GM19395 (cell line): ENCODE measurements around the gene ACVRL1.

Source experiments
- ATAC-seq: cut with Tn5 transposase; IDR thresholded peaks from one replicate; pipeline ENCODE4 v1.9.1; 2021; ENCODE audit warnings: mild to moderate bottlenecking, moderate library complexity; ENCODE audit not compliant: unreplicated experiment

Gene ACVRL1

DNA sequence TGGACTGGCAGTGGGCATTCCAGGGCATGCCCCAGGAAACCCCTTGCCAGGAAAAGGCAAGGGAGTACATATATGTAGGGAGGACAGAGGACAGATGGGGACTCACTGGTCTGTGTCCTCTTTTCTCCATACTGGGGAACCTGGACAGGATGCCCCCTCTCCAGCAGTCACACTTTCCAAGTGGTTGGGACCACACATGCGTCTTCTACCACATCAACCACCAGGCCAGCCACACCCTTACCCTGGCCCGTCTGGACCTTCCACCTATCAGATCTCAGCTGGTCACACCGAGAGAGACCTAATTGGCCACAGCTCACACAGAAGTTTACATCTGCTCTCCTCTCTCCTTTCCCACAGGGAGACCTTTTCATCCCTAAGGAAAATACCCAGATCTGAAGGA lies 11.1 kb upstream of the ACVRL1 start:
- no peak for ATAC-seq

DNA sequence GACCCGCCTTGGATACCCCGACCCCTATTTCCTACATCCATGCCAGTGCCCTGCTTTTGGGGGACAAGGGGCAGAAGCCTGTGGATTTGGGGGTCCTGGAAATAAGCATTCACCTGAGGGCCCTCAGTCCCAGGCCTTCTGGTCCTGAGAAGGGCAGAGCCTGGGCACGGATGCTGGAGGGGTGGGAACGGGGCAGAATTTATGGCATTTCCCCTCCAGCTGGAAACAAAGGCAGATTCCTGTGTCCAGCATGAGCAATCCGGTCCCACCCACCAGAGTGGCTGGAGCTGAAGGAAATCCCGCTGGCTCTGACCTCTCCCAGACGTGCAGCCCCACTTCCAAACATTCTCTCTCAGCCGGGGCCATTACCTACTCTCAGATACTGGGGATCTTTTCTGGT lies 10.1 kb upstream of the ACVRL1 start:
- ATAC-seq, result no peak

DNA sequence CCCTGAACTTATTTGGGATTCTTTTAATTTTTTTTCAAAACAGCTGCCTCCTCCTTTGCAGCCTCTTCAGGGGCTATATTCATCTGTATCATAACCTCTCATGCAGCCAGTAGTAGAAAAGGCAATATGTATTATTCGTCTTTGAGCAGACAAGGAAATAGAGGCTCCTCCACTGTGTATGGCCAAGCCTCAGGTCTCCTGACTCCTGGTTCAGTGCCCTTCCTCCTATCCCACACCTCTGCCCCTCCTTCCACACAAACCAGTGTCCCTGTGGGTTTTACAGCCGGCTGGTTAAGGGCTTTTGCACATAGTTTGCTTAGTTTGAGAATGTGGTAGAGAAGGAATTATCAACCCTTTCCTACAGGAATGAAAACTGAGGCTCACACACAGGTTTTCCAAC lies 8.8 kb upstream of the ACVRL1 start:
- no peak for ATAC-seq

DNA sequence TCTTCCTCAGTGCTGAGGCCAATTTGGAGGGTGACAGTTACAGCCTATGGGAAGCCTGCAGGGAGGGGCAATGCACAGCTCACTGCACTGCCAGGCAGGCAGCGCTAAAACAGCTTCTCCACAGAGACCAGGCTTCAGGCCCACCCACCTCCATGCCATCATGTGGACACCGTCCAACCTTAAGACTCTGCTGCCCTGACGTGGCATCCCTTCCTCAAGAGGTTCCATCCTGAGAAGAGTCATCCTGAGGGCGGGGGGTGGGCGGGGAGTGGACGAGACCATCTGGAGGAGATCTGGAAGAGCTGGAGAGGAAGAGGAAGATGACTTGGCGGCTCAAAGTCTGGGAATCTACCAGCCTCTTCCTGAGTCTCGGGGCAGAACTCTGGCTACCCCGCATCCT lies 8.4 kb upstream of the ACVRL1 start:
- no peak for ATAC-seq

DNA sequence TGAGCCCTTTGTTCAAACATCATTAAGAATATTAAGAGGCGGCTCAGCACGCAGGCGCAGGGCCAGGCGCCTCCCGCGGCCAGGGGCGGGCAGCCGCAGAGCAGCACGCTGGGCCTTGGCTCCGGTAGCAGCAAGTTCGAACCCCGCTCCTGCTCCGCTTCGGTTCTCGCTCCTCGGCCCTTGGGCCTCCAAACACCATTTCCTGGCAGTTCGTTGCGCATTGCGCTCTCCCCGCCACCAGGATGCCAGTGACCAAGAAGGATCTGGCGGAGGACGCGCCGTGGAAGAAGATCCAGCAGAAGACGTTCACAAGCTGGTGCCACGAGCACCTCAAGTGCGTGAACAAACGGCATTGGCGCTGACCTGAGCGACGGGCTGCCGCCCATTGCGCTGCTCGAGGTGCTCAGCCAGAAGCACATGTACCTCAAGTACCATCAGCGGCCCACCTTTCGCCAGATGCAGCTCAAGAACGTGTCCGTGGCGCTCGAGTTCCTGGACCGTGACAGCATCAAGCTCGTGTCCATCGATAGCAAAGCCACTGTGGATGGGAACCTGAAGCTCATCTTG lies 6.9 kb upstream of the ACVRL1 start:
- no peak for ATAC-seq

DNA sequence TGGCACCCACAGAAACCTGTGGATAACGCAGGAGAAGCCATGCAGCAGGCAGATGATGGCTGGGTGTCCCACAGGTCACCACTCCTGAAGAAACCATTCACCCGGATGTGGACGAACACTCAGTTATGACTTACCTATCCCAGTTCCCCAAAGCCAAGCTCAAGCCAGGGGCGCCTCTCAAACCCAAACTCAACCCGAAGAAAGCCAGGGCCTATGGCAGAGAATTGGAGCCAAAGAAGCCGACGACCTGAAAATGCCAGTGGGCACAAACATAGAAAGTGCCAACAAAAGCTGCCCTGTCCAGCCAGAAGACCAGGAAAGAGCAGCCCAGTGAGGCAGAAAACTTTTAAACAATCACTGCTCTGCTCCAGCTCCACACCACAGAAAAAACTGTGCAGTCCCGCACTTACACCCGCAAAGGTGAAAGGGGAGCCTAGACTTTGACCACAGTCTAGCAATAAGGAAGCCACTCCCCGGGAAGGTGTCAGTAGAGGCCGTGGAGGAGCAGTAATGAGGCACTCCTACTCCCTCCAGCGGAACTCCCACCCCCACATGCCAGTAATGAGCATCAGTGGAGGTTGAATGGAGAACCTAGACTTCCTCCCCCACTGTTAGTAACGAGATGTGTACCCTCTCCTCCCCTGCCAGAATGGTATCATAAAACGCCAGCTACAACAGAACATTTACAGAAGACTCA lies 6.0 kb upstream of the ACVRL1 start:
- no peak for ATAC-seq

DNA sequence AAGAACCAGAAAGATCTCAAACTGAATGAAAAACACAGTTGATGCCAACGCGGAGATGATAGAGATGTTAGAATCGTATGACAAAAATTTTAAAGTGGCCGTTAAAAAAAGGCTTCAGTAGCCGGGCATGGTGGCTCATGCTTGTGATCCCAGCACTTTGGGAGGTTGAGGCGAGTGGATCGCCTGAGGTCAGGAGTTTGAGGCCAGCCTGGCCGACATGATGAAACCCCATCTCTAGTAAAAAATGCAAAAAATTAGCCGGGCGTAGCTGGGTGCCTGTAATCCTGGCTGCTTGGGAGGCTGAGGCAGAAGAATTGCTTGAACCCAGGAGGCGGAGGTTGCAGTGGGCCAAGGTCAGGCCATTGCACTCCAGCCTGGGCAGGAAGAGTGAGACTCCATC lies 5.4 kb upstream of the ACVRL1 start:
- ATAC-seq, result no peak

DNA sequence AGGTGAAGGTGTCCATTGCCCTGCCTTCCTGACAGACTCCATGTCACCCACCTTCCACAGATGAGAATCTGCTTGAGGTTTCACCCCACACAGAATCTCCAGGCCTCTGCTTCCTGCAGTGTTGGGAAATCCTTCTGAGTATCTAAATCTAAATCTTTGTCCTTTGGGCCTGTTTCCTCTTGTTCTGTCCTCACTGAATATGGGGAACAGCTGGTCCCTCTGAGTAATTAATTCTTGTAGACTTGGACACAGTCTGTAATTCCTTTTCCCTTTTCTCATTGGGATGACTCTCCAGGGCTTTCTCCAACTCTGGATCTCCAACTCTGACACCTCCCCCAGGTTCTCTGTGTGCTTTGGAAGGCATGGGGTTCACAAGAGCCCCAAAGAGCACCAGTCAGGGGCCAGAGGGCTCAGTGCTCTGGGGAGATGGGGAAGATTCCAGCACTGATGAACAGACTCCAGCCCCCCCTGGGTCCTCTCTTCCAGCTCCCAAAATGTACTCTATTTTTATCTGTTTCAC lies 2.3 kb upstream of the ACVRL1 start:
- no peak for ATAC-seq

DNA sequence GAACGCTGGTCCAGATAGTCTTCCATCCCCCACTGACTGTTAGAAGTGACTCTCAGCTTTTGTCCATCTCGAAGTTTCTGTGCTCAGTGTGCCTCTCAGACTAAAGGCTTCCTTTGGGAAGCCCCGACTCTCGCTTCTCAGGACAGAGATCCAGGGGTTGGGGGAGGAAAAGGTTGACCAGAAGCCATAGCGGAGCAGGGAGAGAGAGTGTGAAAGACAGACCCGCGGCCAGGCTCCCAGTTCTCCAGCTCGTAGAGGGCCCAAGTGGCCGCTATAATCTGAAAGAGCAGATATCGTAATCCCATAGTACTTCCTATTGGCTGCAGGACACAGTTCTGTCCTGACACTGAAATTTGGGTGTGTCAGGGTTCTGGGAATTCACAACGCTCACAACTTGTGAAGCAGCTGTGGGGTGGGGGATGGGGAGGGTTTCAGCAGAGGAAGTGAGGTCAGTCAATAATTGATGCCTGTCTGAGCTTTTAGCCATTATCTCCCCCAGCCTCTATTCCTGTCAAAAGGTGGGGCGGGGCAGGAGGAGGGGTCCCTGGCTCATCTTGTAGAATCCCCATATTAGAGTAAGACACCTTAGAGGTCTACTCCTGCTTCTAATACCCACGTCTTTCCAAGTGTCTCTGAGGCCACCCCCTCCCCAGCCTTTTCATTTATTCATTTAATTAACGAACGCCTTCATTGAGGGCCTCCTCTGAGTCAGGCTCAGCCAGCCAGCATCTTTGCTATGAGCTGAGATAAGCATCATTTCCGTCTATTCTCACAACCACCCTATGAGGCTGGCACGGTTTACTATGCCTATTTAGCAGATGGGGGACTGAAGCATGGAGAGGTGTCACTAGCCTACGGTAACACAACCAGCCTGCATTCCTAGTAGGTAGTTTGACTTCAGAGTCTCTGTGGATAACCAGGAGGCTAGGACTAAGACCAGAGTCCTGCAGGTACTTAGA lies 1.6 kb upstream of the ACVRL1 start:
- no peak for ATAC-seq

DNA sequence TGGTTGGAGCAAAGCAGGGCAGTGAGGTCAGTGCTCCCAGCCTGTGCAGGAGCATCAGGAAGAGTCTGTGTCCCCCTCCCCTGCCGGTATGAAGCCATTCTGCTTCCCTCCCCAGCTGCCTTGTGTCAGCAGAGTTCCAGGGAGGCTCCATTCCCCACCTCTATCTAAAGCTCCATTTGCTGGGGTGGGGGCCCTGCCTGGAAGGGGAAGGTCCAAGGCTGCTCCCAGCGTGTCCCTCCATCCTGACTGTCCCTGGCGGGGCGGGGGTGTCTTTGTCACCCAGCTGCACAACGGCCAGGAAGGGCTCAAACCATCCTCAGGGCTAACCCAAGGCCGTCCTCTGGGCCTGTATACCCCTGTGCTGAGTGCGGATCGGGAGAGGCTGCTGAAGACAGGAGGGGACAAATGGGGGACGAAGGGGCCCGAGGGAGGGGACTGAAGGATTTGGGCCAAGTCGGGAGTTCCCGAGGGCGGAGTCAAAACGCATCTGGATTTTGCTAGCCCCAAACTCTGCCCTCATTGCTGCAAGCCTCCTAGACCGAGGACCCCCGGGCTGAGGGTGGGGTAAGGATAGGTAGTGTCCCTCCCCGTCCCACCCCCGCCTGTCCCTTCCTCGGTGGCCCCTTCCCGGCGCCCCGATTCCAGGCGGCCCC lies 748 bp upstream of the ACVRL1 start:
- no peak for ATAC-seq

DNA sequence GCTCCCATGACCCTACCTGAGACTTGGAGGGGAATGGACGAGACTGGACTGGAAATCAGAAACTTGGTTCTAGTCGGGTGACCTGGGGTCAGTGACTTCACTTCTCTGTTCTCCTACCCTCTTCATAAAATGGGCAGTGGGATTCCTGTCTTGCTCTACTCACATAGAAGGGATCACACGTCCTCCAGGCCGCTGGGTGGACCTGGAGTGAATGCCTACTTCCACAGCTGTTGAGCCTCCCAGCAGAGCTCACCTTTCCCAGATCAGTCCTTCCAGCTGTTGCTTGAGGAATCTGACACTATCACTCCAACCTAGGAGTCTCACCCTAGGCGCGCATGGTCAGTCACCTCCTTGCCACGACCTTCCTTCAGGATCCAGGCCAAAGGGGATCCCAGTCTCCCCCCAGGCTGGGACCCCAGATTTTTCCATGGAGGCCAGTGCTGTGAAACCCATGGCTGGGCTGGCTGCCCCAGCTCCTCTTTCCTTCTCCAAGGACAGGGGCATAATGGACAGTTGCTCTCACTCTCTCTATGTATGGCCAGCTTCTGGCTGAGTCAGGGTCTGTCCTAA lies 637 bp downstream of the ACVRL1 start:
- no peak for ATAC-seq

DNA sequence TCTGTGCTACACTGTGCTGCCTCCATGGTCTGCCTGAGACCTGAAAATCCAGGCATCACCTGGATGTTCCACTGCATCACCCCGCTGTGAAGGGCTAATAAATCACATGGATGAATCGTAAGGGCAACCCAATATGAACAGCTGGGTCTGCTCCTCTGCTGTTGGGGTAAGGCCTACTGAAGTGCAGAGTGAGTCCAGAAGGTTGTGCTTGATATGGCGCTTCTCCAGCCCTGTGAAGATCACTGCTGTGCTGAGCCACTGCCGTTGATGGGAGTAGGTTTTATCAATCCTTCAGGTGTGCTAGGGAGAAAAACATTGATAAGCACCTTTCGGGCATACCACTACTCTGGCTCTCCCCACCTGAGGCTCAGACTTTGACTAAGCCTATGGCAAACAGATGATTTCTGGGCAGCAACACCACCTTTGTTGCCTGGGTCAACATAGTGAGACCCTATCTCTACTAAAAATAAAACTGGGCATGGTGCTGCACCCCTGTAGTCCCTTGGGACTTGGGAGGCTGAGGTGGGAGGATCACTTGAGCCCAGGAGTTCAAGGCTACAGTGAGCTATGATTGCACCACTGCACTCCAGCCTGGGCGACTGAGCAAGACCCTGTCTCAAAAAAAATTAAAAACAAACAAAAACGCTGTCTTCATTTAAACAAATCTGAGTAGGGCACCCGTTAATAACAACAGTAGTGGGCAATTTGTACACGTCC lies 1.7 kb downstream of the ACVRL1 start:
- ATAC-seq, result no peak

DNA sequence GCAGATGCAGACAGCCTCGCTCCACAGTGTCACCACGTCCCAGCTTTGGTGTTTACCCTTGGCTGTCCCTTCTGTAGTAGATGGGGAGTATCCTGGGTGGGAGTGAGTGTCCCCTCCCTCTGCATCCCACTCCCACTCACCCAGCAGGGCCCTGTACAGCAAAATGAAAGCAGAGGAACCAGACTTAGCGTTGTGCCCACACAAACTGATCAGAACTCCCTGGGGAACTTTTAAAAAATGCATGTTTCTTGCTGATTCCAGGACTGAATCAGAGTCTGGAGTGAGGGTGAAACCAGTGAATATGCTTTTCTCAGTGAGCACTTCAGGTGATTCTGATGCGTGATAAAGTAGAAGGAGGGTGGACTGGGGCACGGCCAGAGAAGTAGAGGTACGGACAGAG lies 2.9 kb downstream of the ACVRL1 start:
- no peak for ATAC-seq

DNA sequence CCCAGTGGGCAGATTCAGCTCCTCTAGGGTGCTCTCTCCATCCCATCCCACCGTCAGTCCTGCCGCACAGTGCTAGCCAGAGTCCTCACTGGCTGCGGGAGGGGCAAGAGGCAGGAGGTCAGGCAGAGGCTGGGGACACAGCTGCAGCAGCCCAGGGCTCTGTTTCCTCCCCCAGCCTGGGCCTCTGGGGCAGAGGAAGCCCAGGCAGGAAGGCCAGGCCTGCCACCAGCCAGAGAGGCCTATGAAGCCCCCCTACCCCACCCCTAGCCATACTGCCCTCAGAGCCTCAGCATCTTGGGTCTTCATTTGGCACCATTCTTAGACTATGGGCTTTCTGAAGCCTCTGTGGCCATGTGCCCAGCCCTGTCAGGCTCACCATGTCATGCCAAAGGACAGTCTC lies 3.4 kb downstream of the ACVRL1 start:
- ATAC-seq, result no peak

DNA sequence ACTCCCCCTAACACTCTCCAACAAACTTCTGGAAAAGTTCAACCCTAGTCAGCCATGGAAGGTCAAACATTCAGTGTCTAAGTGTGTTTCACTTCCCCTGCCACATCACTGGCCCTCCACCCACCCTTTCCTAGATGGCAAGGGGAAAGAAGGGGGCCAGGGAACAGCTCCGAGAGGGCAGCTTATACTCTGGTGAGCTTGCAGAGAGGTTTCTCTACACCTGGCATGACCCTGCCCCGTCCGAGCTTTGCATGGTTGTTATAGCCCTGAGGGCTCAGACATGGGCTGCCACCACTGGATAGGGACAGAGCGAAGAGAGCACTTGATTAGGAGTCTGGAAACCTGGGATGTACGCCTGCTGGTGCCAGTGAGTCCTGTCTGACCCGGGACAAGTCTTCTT lies 4.0 kb downstream of the ACVRL1 start:
- ATAC-seq, result no peak

DNA sequence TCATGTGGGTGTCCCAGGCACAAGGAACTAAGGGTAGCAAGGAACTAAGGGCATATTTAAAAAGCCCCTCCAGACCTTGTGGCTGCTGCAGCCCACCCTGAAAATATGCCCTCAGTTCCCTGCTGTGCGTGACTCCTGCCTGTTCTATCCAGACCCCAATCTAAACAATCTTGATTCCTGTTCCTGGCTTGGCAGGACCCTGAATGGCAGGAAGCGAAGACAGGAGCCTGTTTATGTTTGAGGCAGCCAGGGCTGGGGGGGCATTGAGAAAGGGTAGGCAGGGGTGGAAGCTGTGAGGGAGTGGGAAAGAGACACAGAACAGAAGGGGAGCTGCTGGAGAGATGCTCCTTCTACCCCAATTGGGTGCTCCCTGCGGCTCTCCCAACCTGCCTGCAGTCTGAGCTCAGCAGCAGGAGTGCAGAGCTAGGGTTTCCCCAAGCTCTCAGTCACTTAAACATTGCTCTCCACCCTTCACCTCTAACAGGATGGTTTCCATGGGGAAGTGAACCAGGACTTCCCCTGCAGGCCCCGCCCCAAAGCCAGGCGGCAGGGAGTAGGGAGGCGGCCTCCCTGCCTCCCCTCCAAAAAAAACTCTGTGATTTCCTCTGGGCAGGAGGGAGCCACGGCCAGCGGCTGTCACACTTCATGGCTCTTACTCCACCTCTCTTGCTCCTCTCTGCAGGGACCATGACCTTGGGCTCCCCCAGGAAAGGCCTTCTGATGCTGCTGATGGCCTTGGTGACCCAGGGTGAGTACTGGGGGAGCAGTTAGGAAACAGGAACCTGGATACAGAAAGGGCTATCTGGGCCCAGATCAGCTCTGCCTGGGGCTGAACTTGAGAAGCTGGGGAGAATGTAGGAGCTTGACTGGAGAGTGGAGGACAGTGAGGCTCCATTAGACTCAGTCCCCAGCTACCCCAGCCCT lies 4.7 kb downstream of the ACVRL1 start:
- ATAC-seq, result no peak

DNA sequence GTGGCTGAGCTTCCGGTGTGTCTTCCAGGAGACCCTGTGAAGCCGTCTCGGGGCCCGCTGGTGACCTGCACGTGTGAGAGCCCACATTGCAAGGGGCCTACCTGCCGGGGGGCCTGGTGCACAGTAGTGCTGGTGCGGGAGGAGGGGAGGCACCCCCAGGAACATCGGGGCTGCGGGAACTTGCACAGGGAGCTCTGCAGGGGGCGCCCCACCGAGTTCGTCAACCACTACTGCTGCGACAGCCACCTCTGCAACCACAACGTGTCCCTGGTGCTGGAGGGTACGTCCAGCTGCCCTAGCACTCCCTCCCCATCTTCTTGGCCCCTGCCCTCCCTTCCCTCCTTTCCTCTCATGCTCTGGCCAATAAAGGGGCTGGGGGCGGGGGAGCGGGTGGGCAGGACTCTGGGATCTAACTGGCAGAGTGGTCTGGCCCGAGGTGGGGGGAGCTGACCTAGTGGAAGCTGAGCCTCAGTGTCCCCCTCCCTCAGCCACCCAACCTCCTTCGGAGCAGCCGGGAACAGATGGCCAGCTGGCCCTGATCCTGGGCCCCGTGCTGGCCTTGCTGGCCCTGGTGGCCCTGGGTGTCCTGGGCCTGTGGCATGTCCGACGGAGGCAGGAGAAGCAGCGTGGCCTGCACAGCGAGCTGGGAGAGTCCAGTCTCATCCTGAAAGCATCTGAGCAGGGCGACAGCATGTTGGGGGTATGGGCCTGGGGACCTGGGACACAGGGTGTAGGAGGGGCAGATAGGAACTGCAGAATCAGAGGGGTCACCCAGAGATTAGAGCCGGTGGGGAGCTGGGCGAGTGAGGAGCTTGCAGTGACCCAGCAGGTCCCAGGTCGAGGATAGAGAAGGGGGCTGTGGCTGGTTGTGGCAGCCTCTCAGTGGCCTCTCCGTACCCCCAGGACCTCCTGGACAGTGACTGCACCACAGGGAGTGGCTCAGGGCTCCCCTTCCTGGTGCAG lies 6.0 kb downstream of the ACVRL1 start:
- no peak for ATAC-seq
